ENCODE measurements around the gene FAM9C. TPM values are rescaled to one million over a fixed set of nuclear protein-coding genes. Genes with fewer than 3 reads are reported as not detected.

Gene FAM9C
- total and polyA plus RNA-seq, 11 donors, result 0.20 to 2.6 (median 0.34) TPM; not detected in 5

GRCh38 chrX:13001097-13001496, 43.3 kb downstream of the FAM9C start:
- H3K4me3 ChIP-seq, result no peak overlapping the region
- intact Hi-C loops (cut with DNase I), result no loop called here
- no peak for DNase-seq
- peaks cover 0 to 2% (median 0%) of the 10 kb centered on the region in 9 donors for H3K27me3 ChIP-seq
- H3K4me1 ChIP-seq, result peaks cover 0 to 82% (median 11%) of the 10 kb centered on the region in 12 donors
- 88 to 97% (median 92%) methylated on average over 5 of the region's 5 CpGs for WGBS, 4 donors
- H3K9me3 ChIP-seq, result no peaks in the 10 kb centered on the region
- TF ChIP-seq CTCF (IDR thresholded peaks at IDR 0.05) (no peak), POLR2A (IDR thresholded peaks at IDR 0.05) (no peak)
- no peaks in the 10 kb centered on the region for H3K36me3 ChIP-seq
- peak overlapping the region in 6 of 12 donors; percentile 28 to 81 (median 64) for H3K27ac ChIP-seq
- ATAC-seq, result no peak

- 31 to 42% (median 37%) methylated on average over 8 of the region's 8 CpGs for WGBS, 4 donors
- Histone ChIP-seq H3K36me3 (no peaks in the 10 kb centered on the region), H3K27me3 (peaks cover 0 to 6% (median 0%) of the 10 kb centered on the region in 9 donors), H3K4me3 (peak overlapping the region in 3 of 12 donors; percentile 1 to 18 (median 7)), H3K27ac (peak overlapping the region in 9 of 12 donors; percentile 22 to 81 (median 59)), H3K4me1 (peaks cover 0 to 75% (median 9%) of the 10 kb centered on the region in 12 donors), H3K9me3 (no peaks in the 10 kb centered on the region)
- intact Hi-C loops (cut with DNase I), result no loop called here
- TF ChIP-seq POLR2A (IDR thresholded peaks at IDR 0.05), result no peak
- TF ChIP-seq CTCF (IDR thresholded peaks at IDR 0.05), result no peak
- ATAC-seq (peak in 2 of 4 donors; percentile 36 to 44), DNase-seq (peak in 1 of 5 donors; percentile 58)
Observed at GRCh38 chrX:13000301-13000811, 44.1 kb downstream of the FAM9C start.

GRCh38 chrX:12999422-12999821, 45.0 kb downstream of the FAM9C start:
- Histone ChIP-seq H3K27ac (peak overlapping the region in 8 of 12 donors; percentile 21 to 81 (median 56)), H3K36me3 (no peaks in the 10 kb centered on the region), H3K27me3 (peaks cover 0 to 11% (median 0%) of the 10 kb centered on the region in 9 donors), H3K9me3 (no peaks in the 10 kb centered on the region), H3K4me1 (peaks cover 0 to 66% (median 9%) of the 10 kb centered on the region in 12 donors), H3K4me3 (peak overlapping the region in 1 of 12 donors; percentile 1)
- peak in 1 of 4 donors; percentile 26 for ATAC-seq
- DNase-seq, result no peak
- TF ChIP-seq POLR2A (IDR thresholded peaks at IDR 0.05) (no peak), CTCF (IDR thresholded peaks at IDR 0.05) (no peak)
- intact Hi-C loops (cut with DNase I), result loop anchor here in 1 of 10 donors (10.0 kb wide), 1 partner anchor 95 kb away; no protein-coding TSS in a partner anchor
- 58 to 65% (median 61%) methylated on average over 9 of the region's 9 CpGs for WGBS, 4 donors

- H3K36me3 ChIP-seq, result no peaks in the 10 kb centered on the region
- ATAC-seq (no peak), DNase-seq (no peak)
- WGBS, 4 donors, result 38 to 52% (median 42%) methylated on average over 5 of the region's 5 CpGs
- peaks cover 0 to 59% (median 11%) of the 10 kb centered on the region in 12 donors for H3K4me1 ChIP-seq
- intact Hi-C loops (cut with DNase I), result loop anchor here in 1 of 10 donors (10.0 kb wide), 1 partner anchor 97 kb away; no protein-coding TSS in a partner anchor
- H3K27me3 ChIP-seq, result peaks cover 0 to 11% (median 0%) of the 10 kb centered on the region in 9 donors
- H3K9me3 ChIP-seq, result no peaks in the 10 kb centered on the region
- H3K4me3 ChIP-seq, result no peak overlapping the region
- no peak for TF ChIP-seq CTCF (IDR thresholded peaks at IDR 0.05)
- no peak for TF ChIP-seq POLR2A (IDR thresholded peaks at IDR 0.05)
- H3K27ac ChIP-seq, result peak overlapping the region in 7 of 12 donors; percentile 6 to 81 (median 43)
Observed at GRCh38 chrX:12997906-12998687, 46.3 kb downstream of the FAM9C start.

Data from heart left ventricle (tissue), 16 donors.